ENCODE data around the gene ERFL.
"Not testable (repeated sequence)": the region's sequence is repeated elsewhere in the genome, so short reads cannot be mapped to it uniquely, and the experiment has no call there.

ERFL gene

GRCh38 chr19:41917676-41918075, 10.6 kb downstream of the ERFL start:
- ChIA-PET POLR2A (no interaction called here), CTCF (no interaction called here)
- H3K4me3 ChIP-seq (ENCODE audit: low read depth, low read length) = no peak overlapping the region
- no peak for DNase-seq (ENCODE audit: low read depth, low spot score)
- no peak for TF ChIP-seq CTCF (IDR thresholded peaks at IDR 0.05; ENCODE audit: insufficient read depth, low read length, missing control alignments)

GRCh38 chr19:41915776-41916414, 12.4 kb downstream of the ERFL start:
- H3K4me3 ChIP-seq (ENCODE audit: low read depth, low read length) = no peak overlapping the region
- TF ChIP-seq CTCF (IDR thresholded peaks at IDR 0.05; ENCODE audit: insufficient read depth, low read length, missing control alignments) = no peak
- DNase-seq (ENCODE audit: low read depth, low spot score) = no peak
- ChIA-PET CTCF (no interaction called here), POLR2A (no interaction called here)

GRCh38 chr19:41915021-41915775, 13.1 kb downstream of the ERFL start:
- no peak for DNase-seq (ENCODE audit: low read depth, low spot score)
- CTCF ChIA-PET = no interaction called here
- TF ChIP-seq CTCF (IDR thresholded peaks at IDR 0.05; ENCODE audit: insufficient read depth, low read length, missing control alignments) = no peak
- POLR2A ChIA-PET = no interaction called here
- H3K4me3 ChIP-seq (ENCODE audit: low read depth, low read length) = no peak overlapping the region

- H3K4me3 ChIP-seq (ENCODE audit: low read depth, low read length); CTCF ChIA-PET; DNase-seq (ENCODE audit: low read depth, low spot score); POLR2A ChIA-PET: not testable (repeated sequence)
These were observed 13.8 kb downstream of the ERFL start for GRCh38 chr19:41914424-41914834.

- H3K4me3 ChIP-seq (ENCODE audit: low read depth, low read length) = no peak overlapping the region
- ChIA-PET CTCF (no interaction called here), POLR2A (no interaction called here)
- TF ChIP-seq CTCF (IDR thresholded peaks at IDR 0.05; ENCODE audit: insufficient read depth, low read length, missing control alignments) = no peak
- no peak for DNase-seq (ENCODE audit: low read depth, low spot score)
These were observed 14.5 kb downstream of the ERFL start for GRCh38 chr19:41913538-41914423.

GRCh38 chr19:41912899-41913537, 15.2 kb downstream of the ERFL start:
- ChIA-PET CTCF (no interaction called here), POLR2A (interaction anchor here (0.5 kb wide), 1 partner anchor 49 kb away, joined by 4 read pairs; no protein-coding TSS in a partner anchor)
- no peak overlapping the region for H3K4me3 ChIP-seq (ENCODE audit: low read depth, low read length)
- no peak for DNase-seq (ENCODE audit: low read depth, low spot score)
- TF ChIP-seq CTCF (IDR thresholded peaks at IDR 0.05; ENCODE audit: insufficient read depth, low read length, missing control alignments) = no peak
